ENCODE measurements around the gene TGIF1. TPM values are rescaled to one million over a fixed set of nuclear protein-coding genes. Genes with fewer than 3 reads are reported as not detected.

Gene TGIF1
- polyA plus RNA-seq (3.6 and 9.7 TPM in 2 replicates), polyA minus RNA-seq (2.9 and 3.2 TPM in 2 replicates)

DNA sequence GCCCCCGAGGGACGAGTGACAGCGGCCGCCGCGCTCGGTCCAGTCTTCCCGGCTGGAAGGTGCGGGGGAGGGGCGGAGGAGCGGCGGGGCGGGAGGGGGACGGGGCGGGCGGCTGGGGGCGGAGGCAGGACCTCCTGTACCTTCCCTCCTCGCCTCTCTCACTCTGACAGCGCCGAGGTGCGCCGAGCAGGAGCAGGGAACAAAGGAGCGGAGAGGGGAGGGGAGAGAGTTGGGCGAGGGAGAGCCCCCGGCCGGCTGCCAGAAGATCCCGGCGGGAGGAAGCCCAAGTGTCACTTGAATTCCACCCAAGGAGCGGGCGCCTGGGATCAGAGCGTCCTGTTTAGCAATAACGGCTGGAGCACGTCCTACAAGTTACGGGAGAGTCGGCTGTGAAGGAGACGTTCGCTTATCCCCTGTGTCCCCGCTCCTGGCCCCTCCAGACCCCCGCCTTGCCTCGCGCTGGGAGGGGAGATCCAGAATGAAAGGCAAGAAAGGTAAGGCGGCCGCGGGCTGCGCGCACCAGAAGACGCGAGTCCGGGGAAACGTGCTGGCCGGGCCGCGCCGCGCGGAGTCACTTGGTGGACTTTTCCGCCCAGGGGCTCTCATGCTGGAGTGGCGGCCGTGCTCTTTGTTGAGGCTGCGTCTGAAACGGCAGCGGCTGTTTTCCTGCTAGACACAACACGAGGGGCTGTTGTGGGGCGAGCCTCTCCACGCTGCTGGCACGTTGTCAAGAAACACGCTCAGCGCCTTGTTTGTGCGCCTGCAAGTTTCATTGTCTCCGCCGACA is at the start of gene TGIF1:
TSS of gene TGIF1 (plus strand) at position 161 of the 787 bp plus-strand sequence. CDS start at position 479, 318 bp downstream.
- Histone ChIP-seq H3K9me2 (ENCODE audit: insufficient read depth, low read length) (no peaks in the 10 kb centered on the region), H3K79me2 (replicated peaks; ENCODE audit: insufficient read depth, low read length) (peaks cover 37% of the 10 kb centered on the region), H3K4me3 (ENCODE audit: low read length) (peak within 1 kb of the TSS; percentile 87), H3K27ac (ENCODE audit: low read length) (no peak within 1 kb of the TSS), H3K36me3 (ENCODE audit: insufficient read depth, low read length) (no peaks in the 10 kb centered on the region), H2AFZ (ENCODE audit: low read depth, low read length) (peak within 1 kb of the TSS; percentile 60), H3K9me3 (ENCODE audit: low read length) (no peaks in the 10 kb centered on the region), H3F3A (ENCODE audit: insufficient read depth, low read length, poor library complexity, severe bottlenecking) (no peaks in the 10 kb centered on the region), H3K27me3 (ENCODE audit: insufficient read depth, low read depth, low read length) (peaks cover 57% of the 10 kb centered on the region), H4K20me1 (ENCODE audit: insufficient read depth) (no peaks in the 10 kb centered on the region), H3K9ac (ENCODE audit: low read length) (peak within 1 kb of the TSS; percentile 54), H3K4me2 (ENCODE audit: low read length) (peak within 1 kb of the TSS; percentile 86)
- TF ChIP-seq TAF1 (IDR thresholded peaks at IDR 0.05; ENCODE audit: low read depth) (no peak), RAD21 (conservative IDR thresholded peaks at IDR 0.05) (no peak), CTCF (IDR thresholded peaks at IDR 0.05; ENCODE audit: poor library complexity, severe bottlenecking) (no peak), EZH2 (IDR thresholded peaks at IDR 0.05; ENCODE audit: borderline replicate concordance, insufficient read depth, low read length, poor library complexity, severe bottlenecking) (no peak), EP300 (conservative IDR thresholded peaks at IDR 0.05; ENCODE audit: poor library complexity, severe bottlenecking) (no peak), POLR2AphosphoS5 (IDR thresholded peaks at IDR 0.05) (peak; percentile 35), MXI1 (conservative IDR thresholded peaks at IDR 0.05; ENCODE audit: poor library complexity, severe bottlenecking) (peak; percentile 93), SMC3 (conservative IDR thresholded peaks at IDR 0.05; ENCODE audit: poor library complexity) (no peak)
- TF ChIP-seq, protein P1, sequence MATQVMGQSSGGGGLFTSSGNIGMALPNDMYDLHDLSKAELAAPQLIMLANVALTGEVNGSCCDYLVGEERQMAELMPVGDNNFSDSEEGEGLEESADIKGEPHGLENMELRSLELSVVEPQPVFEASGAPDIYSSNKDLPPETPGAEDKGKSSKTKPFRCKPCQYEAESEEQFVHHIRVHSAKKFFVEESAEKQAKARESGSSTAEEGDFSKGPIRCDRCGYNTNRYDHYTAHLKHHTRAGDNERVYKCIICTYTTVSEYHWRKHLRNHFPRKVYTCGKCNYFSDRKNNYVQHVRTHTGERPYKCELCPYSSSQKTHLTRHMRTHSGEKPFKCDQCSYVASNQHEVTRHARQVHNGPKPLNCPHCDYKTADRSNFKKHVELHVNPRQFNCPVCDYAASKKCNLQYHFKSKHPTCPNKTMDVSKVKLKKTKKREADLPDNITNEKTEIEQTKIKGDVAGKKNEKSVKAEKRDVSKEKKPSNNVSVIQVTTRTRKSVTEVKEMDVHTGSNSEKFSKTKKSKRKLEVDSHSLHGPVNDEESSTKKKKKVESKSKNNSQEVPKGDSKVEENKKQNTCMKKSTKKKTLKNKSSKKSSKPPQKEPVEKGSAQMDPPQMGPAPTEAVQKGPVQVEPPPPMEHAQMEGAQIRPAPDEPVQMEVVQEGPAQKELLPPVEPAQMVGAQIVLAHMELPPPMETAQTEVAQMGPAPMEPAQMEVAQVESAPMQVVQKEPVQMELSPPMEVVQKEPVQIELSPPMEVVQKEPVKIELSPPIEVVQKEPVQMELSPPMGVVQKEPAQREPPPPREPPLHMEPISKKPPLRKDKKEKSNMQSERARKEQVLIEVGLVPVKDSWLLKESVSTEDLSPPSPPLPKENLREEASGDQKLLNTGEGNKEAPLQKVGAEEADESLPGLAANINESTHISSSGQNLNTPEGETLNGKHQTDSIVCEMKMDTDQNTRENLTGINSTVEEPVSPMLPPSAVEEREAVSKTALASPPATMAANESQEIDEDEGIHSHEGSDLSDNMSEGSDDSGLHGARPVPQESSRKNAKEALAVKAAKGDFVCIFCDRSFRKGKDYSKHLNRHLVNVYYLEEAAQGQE (IDR thresholded peaks at IDR 0.05; ENCODE audit: borderline replicate concordance) = peak; percentile 20

DNA sequence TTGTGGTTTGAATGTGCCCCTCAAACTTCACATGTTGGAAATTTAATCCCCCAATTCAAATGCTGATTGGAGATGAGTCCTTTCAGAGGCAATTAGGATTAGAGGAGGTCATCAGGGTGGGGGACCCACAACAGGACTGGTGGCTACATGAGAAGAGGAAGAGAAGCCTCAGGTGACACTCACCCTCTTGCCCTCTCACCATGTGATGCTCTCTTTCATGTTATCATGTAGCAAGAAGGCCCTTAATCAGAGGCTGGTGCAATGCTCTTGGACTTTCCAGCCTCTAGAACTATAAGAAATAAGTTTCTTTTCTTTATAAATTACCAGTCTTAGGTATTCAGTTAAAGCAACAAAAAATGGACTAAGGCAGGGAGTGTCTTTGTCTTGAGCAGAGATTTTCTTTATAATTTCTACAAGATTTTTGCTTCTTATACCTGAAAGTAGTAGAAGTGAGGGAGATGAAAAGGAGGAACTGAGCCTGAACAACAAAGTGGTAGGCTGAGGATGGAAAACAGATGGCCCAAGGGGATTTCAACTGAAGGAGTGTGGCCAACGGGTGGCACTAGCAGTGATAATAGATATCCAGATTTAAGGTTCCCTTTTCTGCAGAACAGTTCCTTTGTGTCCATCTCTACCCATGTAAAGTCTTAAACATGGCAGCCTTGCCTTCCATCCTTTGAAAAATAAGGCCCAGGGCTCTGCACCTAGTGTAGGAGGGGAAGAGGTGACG is 49.2 kb upstream of the TGIF1 start:
- Histone ChIP-seq H3K9me2 (ENCODE audit: insufficient read depth, low read length) (no peaks in the 10 kb centered on the region), H3K9me3 (ENCODE audit: low read length) (no peaks in the 10 kb centered on the region), H4K20me1 (ENCODE audit: insufficient read depth) (no peaks in the 10 kb centered on the region), H3K4me2 (ENCODE audit: low read length) (no peak overlapping the region), H2AFZ (ENCODE audit: low read depth, low read length) (no peak overlapping the region), H3F3A (ENCODE audit: insufficient read depth, low read length, poor library complexity, severe bottlenecking) (no peaks in the 10 kb centered on the region), H3K9ac (ENCODE audit: low read length) (no peak overlapping the region), H3K27ac (ENCODE audit: low read length) (no peak overlapping the region), H3K36me3 (ENCODE audit: insufficient read depth, low read length) (no peaks in the 10 kb centered on the region), H3K79me2 (replicated peaks; ENCODE audit: insufficient read depth, low read length) (no peaks in the 10 kb centered on the region), H3K4me3 (ENCODE audit: low read length) (no peak overlapping the region), H3K27me3 (ENCODE audit: insufficient read depth, low read depth, low read length) (no peaks in the 10 kb centered on the region)
- no peak for TF ChIP-seq POLR2AphosphoS5 (IDR thresholded peaks at IDR 0.05)
- no peak for TF ChIP-seq TAF1 (IDR thresholded peaks at IDR 0.05; ENCODE audit: low read depth)
- TF ChIP-seq, protein P1 (IDR thresholded peaks at IDR 0.05; ENCODE audit: borderline replicate concordance) = no peak
- no peak for TF ChIP-seq EZH2 (IDR thresholded peaks at IDR 0.05; ENCODE audit: borderline replicate concordance, insufficient read depth, low read length, poor library complexity, severe bottlenecking)
- TF ChIP-seq EP300 (conservative IDR thresholded peaks at IDR 0.05; ENCODE audit: poor library complexity, severe bottlenecking) = no peak
- TF ChIP-seq SMC3 (conservative IDR thresholded peaks at IDR 0.05; ENCODE audit: poor library complexity) = no peak
- TF ChIP-seq CTCF (IDR thresholded peaks at IDR 0.05; ENCODE audit: poor library complexity, severe bottlenecking) = no peak
- TF ChIP-seq RAD21 (conservative IDR thresholded peaks at IDR 0.05) = no peak
- TF ChIP-seq MXI1 (conservative IDR thresholded peaks at IDR 0.05; ENCODE audit: poor library complexity, severe bottlenecking) = no peak

Measured in neural cell (in vitro differentiated cells).